ENCODE measurements around the gene AHNAK.
"Not testable (repeated sequence)": the region's sequence is repeated elsewhere in the genome, so short reads cannot be mapped to it uniquely, and the experiment has no call there.

The AHNAK gene

DNA sequence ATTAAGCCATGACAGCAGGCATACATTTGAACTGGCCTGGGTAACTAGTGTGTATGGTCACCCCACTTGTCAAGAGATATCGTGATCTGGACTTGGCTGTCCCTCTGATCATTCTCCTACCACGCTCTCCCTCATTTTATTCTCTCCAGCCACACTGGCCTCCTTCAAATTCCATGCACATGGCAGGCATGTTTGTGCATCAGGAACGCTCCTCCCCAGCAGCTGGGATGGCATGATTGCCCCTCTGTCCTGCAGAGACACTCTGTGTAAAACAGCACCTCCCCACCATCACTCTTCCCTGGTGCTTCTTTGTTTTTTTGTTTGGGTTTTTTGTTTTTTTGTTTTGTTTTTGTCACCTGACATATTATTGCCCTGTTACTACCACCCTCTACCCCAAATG is 159.2 kb downstream of the AHNAK start:
- DNase-seq (ENCODE audit: low spot score): no peak
- TF ChIP-seq CTCF (IDR thresholded peaks at IDR 0.05; ENCODE audit: extremely low read depth, missing control alignments): no peak

DNA sequence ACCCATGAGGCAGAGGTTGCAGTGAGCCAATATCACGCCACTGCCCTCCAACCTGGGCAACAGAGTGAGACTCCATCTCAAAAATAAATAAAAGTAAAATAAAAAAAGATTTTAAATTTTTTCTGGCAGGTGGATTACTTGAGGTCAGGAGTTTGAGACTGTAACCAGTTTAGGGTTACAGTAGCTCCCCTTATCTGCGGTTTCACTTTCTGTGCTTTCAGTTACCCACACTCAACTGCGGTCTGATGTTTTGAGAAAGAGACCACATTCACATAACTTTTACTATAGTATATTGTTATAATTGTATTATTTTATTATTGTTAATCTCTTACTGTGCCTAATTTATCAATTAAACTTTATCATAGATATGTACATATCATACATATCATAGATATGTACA is 160.5 kb downstream of the AHNAK start:
- DNase-seq (ENCODE audit: low spot score): not testable (repeated sequence)

DNA sequence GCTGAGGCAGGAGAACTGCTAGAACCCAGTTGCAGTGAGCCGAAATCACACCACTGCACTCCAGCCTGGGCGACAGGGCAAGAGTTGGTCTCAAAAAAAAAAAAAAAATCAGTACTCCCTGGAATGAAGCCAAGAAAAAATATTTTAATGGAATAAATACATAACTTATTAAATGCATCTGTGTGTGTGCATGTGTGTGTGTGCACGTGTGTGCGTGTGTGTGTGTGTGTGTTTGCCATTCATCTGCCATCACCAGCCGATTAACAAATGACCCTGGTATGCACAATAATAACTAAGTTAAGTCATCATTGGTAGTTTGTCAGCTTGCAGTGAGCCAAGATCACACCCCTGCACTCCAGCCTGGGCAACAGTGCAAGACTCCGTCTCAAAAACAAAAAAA is 162.8 kb downstream of the AHNAK start:
- TF ChIP-seq CTCF (IDR thresholded peaks at IDR 0.05; ENCODE audit: extremely low read depth, missing control alignments): no peak
- no peak for DNase-seq (ENCODE audit: low spot score)

All from GM20000 (cell line).